Neural crest cell (in vitro differentiated cells): ENCODE results near the gene SIPA1. TPM values are rescaled to one million over a fixed set of nuclear protein-coding genes. Genes with fewer than 3 reads are reported as not detected.
"Not testable (repeated sequence)": the region's sequence is repeated elsewhere in the genome, so short reads cannot be mapped to it uniquely, and the experiment has no call there.

Experiments
- DNase-seq: peaks from one replicate; pipeline ENCODE4 v3.0.0; 2021; ENCODE audit warnings: low read depth, mixed read lengths, low spot score
- H3K27ac Mint-ChIP-seq: one replicate; pipeline ENCODE4 v1.8.0; 2021; ENCODE audit warnings: mild to moderate bottlenecking, mixed read lengths; ENCODE audit not compliant: unreplicated experiment
- H3K27me3 Mint-ChIP-seq: 2 replicates; pipeline ENCODE4 v1.8.0; 2021; ENCODE audit warnings: low read depth, mild to moderate bottlenecking, mixed read lengths
- H3K36me3 Mint-ChIP-seq: 2 replicates; pipeline ENCODE4 v1.8.0; 2021; ENCODE audit warnings: low read depth, mild to moderate bottlenecking, mixed read lengths
- H3K4me1 Mint-ChIP-seq: 2 replicates; pipeline ENCODE4 v1.8.0; 2021; ENCODE audit warnings: mixed read lengths
- H3K4me3 Mint-ChIP-seq: one replicate; pipeline ENCODE4 v1.8.0; 2021; ENCODE audit warnings: mild to moderate bottlenecking, mixed read lengths
- H3K9me3 Mint-ChIP-seq: 2 replicates; pipeline ENCODE4 v1.8.0; 2021; ENCODE audit warnings: mixed read lengths
- total RNA-seq: library from RNA; stranded (reverse); gene quantifications from 2 replicates; pipeline ENCODE4 v1.2.1, GENCODE V29; 2021
- TF ChIP-seq, protein P1 (sequence below): fragments of 200-600 bp; sonication (generic); conservative IDR thresholded peaks from 2 replicates; pipeline ENCODE4 v1.5.0; 2021; ENCODE audit warnings: antibody characterized with exemption, mild to moderate bottlenecking

The SIPA1 gene
- total RNA-seq, 1 donor from 2014 or later, result 17.5 TPM

DNA sequence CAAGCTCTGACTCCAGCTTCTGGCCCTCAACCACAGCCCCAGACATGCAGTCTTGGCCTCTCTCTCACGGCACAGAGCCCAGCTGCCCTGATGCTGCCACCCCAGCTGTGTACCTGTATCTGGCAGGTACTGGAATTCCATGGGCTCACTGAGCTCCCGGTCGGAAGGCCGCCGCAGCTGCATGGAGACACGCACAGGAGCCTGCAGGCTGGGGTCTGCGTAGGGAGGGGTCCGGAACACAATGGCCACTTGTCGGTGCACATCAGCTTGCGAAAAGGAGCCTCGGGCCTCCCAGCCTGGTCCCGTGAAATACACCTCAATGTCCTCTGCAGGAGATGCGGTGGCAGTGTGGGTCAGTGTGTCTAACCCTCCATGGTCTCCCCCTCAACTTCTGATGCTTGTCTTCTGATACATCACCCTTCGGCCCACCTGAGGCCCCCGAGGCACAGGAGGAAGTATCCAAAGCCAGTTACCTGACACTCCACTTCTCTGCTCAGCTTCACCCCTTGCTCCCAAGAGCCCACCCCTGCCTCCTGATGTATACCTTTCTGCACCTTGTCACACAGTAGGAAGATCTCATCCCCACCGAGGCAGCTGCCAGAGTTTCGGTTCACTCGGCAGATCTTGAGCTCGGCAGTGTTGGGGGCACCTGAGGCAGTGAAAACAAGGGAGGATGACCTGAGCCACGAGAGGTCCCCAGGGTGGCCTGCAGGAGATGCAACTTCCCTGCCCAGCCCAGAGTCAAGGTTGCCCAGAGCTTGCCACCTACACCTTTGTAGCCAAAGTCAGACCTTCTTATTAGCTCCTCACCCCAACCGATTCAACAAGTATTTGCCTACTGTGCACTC, 20.5 kb downstream of the SIPA1 start:
- Mint-ChIP-seq H3K27ac (no peak overlapping the region), H3K36me3 (peaks cover 20% of the 10 kb centered on the region), H3K4me3 (peak overlapping the region; percentile 76), H3K9me3 (no peaks in the 10 kb centered on the region), H3K4me1 (peaks cover 5% of the 10 kb centered on the region), H3K27me3 (no peaks in the 10 kb centered on the region)
- TF ChIP-seq, protein P1, sequence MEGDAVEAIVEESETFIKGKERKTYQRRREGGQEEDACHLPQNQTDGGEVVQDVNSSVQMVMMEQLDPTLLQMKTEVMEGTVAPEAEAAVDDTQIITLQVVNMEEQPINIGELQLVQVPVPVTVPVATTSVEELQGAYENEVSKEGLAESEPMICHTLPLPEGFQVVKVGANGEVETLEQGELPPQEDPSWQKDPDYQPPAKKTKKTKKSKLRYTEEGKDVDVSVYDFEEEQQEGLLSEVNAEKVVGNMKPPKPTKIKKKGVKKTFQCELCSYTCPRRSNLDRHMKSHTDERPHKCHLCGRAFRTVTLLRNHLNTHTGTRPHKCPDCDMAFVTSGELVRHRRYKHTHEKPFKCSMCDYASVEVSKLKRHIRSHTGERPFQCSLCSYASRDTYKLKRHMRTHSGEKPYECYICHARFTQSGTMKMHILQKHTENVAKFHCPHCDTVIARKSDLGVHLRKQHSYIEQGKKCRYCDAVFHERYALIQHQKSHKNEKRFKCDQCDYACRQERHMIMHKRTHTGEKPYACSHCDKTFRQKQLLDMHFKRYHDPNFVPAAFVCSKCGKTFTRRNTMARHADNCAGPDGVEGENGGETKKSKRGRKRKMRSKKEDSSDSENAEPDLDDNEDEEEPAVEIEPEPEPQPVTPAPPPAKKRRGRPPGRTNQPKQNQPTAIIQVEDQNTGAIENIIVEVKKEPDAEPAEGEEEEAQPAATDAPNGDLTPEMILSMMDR, result no peak
- DNase-seq, result no peak

GRCh38 chr11:65660038-65660437, 22.1 kb downstream of the SIPA1 start:
- TF ChIP-seq, protein P1, result no peak
- Mint-ChIP-seq H3K9me3 (no peaks in the 10 kb centered on the region), H3K27ac (peak overlapping the region; percentile 50), H3K4me3 (peak overlapping the region; percentile 76), H3K4me1 (peaks cover 6% of the 10 kb centered on the region), H3K36me3 (peaks cover 18% of the 10 kb centered on the region), H3K27me3 (no peaks in the 10 kb centered on the region)
- no peak for DNase-seq

GRCh38 chr11:65660908-65661307, 23.0 kb downstream of the SIPA1 start:
- peaks cover 16% of the 10 kb centered on the region for H3K36me3 Mint-ChIP-seq
- H3K4me3 Mint-ChIP-seq, result peak overlapping the region; percentile 88
- H3K9me3 Mint-ChIP-seq, DNase-seq, H3K4me1 Mint-ChIP-seq, H3K27ac Mint-ChIP-seq, H3K27me3 Mint-ChIP-seq: not testable (repeated sequence)

DNA sequence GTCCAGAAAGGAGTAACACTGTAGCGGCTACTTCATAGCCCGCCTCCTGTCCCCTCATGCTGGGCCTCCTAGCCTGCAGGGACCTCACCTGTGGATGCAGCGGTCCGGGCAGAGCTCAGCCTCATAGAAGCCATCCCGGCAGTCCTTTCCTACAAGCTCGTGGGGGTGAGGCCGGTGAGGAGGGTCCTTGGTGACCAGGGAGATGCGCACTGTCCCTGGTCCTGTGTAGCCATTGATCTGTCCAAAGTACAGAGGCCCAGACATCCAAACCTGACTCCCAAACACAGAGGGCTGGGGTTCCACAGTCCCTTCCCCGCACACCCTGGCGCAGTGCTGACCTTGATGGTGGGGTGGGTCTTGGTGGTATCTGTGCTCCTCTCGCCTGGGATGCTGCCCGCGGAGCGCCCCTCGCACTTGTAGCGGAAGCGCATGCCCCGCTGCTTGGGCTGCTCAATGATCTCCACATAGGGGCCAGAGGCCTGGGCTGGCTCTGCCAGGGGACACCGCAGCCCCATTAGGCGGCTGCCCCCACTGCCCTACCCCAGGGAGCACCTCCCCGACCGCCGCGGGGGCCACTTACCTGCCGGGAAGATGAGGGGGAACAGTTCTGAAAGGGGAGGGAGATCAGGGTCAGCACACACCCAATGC, 23.8 kb downstream of the SIPA1 start:
- TF ChIP-seq, protein P1, result no peak
- H3K27me3 Mint-ChIP-seq, result no peaks in the 10 kb centered on the region
- peaks cover 12% of the 10 kb centered on the region for H3K36me3 Mint-ChIP-seq
- no peak overlapping the region for H3K27ac Mint-ChIP-seq
- DNase-seq, result no peak
- H3K4me3 Mint-ChIP-seq, result peak overlapping the region; percentile 88
- no peaks in the 10 kb centered on the region for H3K9me3 Mint-ChIP-seq
- H3K4me1 Mint-ChIP-seq, result peaks cover 6% of the 10 kb centered on the region

DNA sequence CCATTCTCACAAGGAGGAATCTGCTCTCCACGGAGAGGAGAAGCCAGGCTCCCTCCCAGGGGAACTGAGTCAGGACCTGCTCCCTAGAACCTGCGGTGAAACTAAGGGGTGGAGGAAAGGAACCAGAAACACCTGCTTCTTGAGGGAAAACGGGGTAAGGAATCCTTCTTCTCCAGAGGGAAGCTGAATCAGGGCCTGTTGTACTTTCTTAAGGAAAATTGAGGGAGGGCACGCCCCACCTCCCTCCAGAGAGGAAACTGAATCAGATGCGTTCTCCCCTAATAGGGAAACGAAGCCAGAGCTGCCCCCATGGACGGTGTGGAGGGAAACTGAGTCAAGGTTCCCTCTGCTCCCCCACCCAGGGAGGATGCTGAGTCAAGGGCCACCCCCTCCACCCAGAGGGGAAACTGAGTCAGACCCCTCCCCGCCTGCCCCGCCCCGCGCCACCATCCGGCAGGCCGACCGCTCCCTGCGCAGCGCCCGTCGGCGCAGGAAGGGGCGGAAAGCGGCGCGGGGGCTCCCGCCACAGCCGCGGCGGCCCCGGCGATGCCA, 24.4 kb downstream of the SIPA1 start:
- Mint-ChIP-seq H3K4me1 (peaks cover 6% of the 10 kb centered on the region), H3K27me3 (no peaks in the 10 kb centered on the region), H3K27ac (no peak overlapping the region), H3K9me3 (no peaks in the 10 kb centered on the region), H3K36me3 (peaks cover 9% of the 10 kb centered on the region), H3K4me3 (peak overlapping the region; percentile 88)
- TF ChIP-seq, protein P1, result no peak
- DNase-seq, result no peak
